Endothelial cell of umbilical vein (primary cell): ENCODE data around the gene LPIN1. TPM values are rescaled to one million over a fixed set of nuclear protein-coding genes. Genes with fewer than 3 reads are reported as not detected.

Source experiments
- BruUV-seq: library from RNA; stranded (reverse); fragments of 400-500 nt; replicated peaks from 2 replicates; lab custom pipeline; 2021; lab: Mats Ljungman, UMichigan
- CTCF ChIA-PET: fragments of 300-600, 350-600 bp; sonication (Branson Sonifier 250); formaldehyde crosslinking; loops from one replicate; lab custom pipeline; 2021; ENCODE audit warnings: antibody characterized with exemption, inconsistent platforms; lab: Charles Lee
- POLR2A ChIA-PET: fragments of 300-600, 350-600 bp; sonication (Branson Sonifier 250); formaldehyde crosslinking; loops from one replicate; lab custom pipeline; 2021; ENCODE audit warnings: antibody characterized with exemption, inconsistent platforms; lab: Charles Lee
- DNase-seq: peaks from one replicate; pipeline ENCODE4 v3.0.0-alpha.2; 2011; ENCODE audit warnings: low read depth, low spot score
- FAIRE-seq: peaks from 2 replicates; lab custom pipeline; 2011; peaks lifted over from hg19 to GRCh38; lab: Jason Lieb, UNC
- H2AFZ ChIP-seq: 2 replicates; pipeline ENCODE4 v1.6.0; 2012; ENCODE audit warnings: low read depth, low read length, control low read depth, inconsistent platforms
- H3K27ac ChIP-seq: 2 replicates; pipeline ENCODE4 v1.5.1; 2011; ENCODE audit warnings: low read depth, mild to moderate bottlenecking, control low read depth, low read length, moderate library complexity; ENCODE audit not compliant: insufficient read depth
- H3K27me3 ChIP-seq, 2 experiments: 2 replicates each; pipeline versions ENCODE4 v1.6.0 to v1.6.1; 2011; ENCODE audit warnings: low read length in 2 of 2, mixed read lengths in 1 of 2; ENCODE audit not compliant: control insufficient read depth in 2 of 2, insufficient read depth in 2 of 2
- H3K36me3 ChIP-seq, 2 experiments: 2 replicates in 1 of 2; 3 replicates in 1 of 2; pipeline ENCODE4 v1.5.1; 2011; ENCODE audit warnings: low read length in 2 of 2, mild to moderate bottlenecking in 1 of 2, moderate library complexity in 1 of 2; ENCODE audit not compliant: control insufficient read depth in 2 of 2, insufficient read depth in 2 of 2; ENCODE audit errors: extremely low read depth in 1 of 2
- H3K4me1 ChIP-seq: 3 replicates; pipeline ENCODE4 v1.5.1; 2011; ENCODE audit warnings: mild to moderate bottlenecking, low read length; ENCODE audit not compliant: control insufficient read depth, insufficient read depth; ENCODE audit errors: extremely low read depth
- H3K4me2 ChIP-seq: 2 replicates; pipeline ENCODE4 v1.6.1; 2011; ENCODE audit warnings: low read length, control low read depth, mixed read lengths; ENCODE audit not compliant: insufficient read depth
- H3K4me3 ChIP-seq, 3 experiments: fragments of 200-600 bp in 1 of 3; sonication (generic), shearing (Covaris generic) in 1 of 3; replicated peaks in 1 of 3; 2 replicates each; pipeline ENCODE4 v1.5.1; 2011 to 2016; ENCODE audit warnings: control low read depth in 3 of 3, low read length in 3 of 3, mild to moderate bottlenecking in 2 of 3, inconsistent platforms in 1 of 3, low read depth in 1 of 3, moderate library complexity in 1 of 3; ENCODE audit not compliant: insufficient read depth in 1 of 3
- H3K79me2 ChIP-seq: 2 replicates; pipeline ENCODE4 v1.6.0; 2012; ENCODE audit warnings: low read length, inconsistent platforms; ENCODE audit not compliant: control insufficient read depth, insufficient read depth
- H3K9ac ChIP-seq: replicated peaks from 2 replicates; pipeline ENCODE3; 2011; ENCODE audit warnings: low read length, control low read depth; ENCODE audit not compliant: insufficient read depth; ENCODE audit errors: extremely low read depth
- H3K9me1 ChIP-seq: replicated peaks from 3 replicates; pipeline ENCODE4 v1.6.0; 2011; ENCODE audit warnings: mild to moderate bottlenecking, low read length; ENCODE audit not compliant: control insufficient read depth, insufficient read depth; ENCODE audit errors: extremely low read depth
- H3K9me3 ChIP-seq: replicated peaks from 2 replicates; pipeline ENCODE4 v1.5.1; 2012; ENCODE audit warnings: low read length, inconsistent platforms; ENCODE audit not compliant: control insufficient read depth, insufficient read depth
- H4K20me1 ChIP-seq: replicated peaks from 2 replicates; pipeline ENCODE3; 2011; ENCODE audit warnings: mild to moderate bottlenecking, low read length; ENCODE audit not compliant: control insufficient read depth, insufficient read depth; ENCODE audit errors: extremely low read depth
- CTCF ChIP-seq, 2 donors: IDR thresholded peaks; 1 replicate in 1 of 2; 2 replicates in 1 of 2; pipeline ENCODE4 v1.5.1; 2011; ENCODE audit warnings: low read length in 2 of 2, mild to moderate bottlenecking in 2 of 2, moderate library complexity in 2 of 2, control low read depth in 1 of 2, inconsistent platforms in 1 of 2, low read depth in 1 of 2; ENCODE audit not compliant: insufficient read depth in 1 of 2; ENCODE audit errors: extremely low read depth in 1 of 2
- EZH2 ChIP-seq: IDR thresholded peaks from 2 replicates; pipeline ENCODE4 v1.6.1; 2012; ENCODE audit warnings: borderline replicate concordance, low read depth, mild to moderate bottlenecking, moderate library complexity, low read length, inconsistent platforms; ENCODE audit not compliant: severe bottlenecking
- FOS ChIP-seq: IDR thresholded peaks from 2 replicates; pipeline ENCODE4 v1.6.1; 2011; ENCODE audit warnings: mild to moderate bottlenecking, low read length, moderate library complexity, borderline replicate concordance; ENCODE audit not compliant: insufficient read depth
- GATA2 ChIP-seq: IDR thresholded peaks from 2 replicates; pipeline ENCODE4 v1.7.0; 2011; ENCODE audit warnings: low read depth, mild to moderate bottlenecking, moderate library complexity, mixed read lengths, low read length; ENCODE audit not compliant: insufficient read length, insufficient read depth
- JUN ChIP-seq: IDR thresholded peaks from 2 replicates; pipeline ENCODE4 v1.6.1; 2011; ENCODE audit warnings: borderline replicate concordance, low read depth; ENCODE audit not compliant: insufficient read length, insufficient read depth
- MAX ChIP-seq: IDR thresholded peaks from 2 replicates; pipeline ENCODE4 v1.6.1; 2011; ENCODE audit not compliant: insufficient read depth, insufficient read length
- MYC ChIP-seq: IDR thresholded peaks from one replicate; pipeline ENCODE4 v1.6.1; 2011; ENCODE audit warnings: mild to moderate bottlenecking, low read depth, low read length
- POLR2A ChIP-seq: IDR thresholded peaks from 2 replicates; pipeline ENCODE4 v1.6.1; 2012; ENCODE audit warnings: low read depth, mild to moderate bottlenecking, control low read depth, low read length
- POLR2AphosphoS5 ChIP-seq: IDR thresholded peaks from 2 replicates; pipeline ENCODE4 v1.6.1; 2012; ENCODE audit warnings: low read depth, mild to moderate bottlenecking, control low read depth, low read length, moderate library complexity; ENCODE audit not compliant: insufficient read depth
- dilution Hi-C: fragments of 300-500 bp; cut with MboI; formaldehyde crosslinking; loops from one replicate; pipeline ENCODE4 v1.15.0; 2019; ENCODE audit warnings: low sequenced_read_pairs; ENCODE audit not compliant: extremely low pct_ligation_motif_present
- intact Hi-C: fragments of 100-400 bp; cut with micrococcal nuclease; formaldehyde crosslinking; loops from one replicate; pipeline ENCODE4 v1.10.0; 2022
- polyA plus RNA-seq, 4 experiments: library from polyadenylated mRNA; depleted of rRNA in 3 of 4; stranded (reverse) in 3 of 4; unstranded in 1 of 4; fragments of >200 nt; gene quantifications; 2 replicates each; pipeline versions ENCODE4 v1.2.1 to v1.2.3, GENCODE V29; 2011 to 2012; ENCODE audit warnings: missing spikeins in 1 of 4
- total RNA-seq: library from RNA; stranded (reverse); gene quantifications from 2 replicates; pipeline ENCODE4 v1.2.3, GENCODE V29; 2021

Gene LPIN1
- total and polyA plus RNA-seq, 2 donors (not counting 3 experiments of a cell fraction or from before 2014, with no cell fraction given), result 26.6 to 80.4 TPM

- dilution Hi-C loops, result no loop called here
- DNase-seq (no peak), FAIRE-seq (no peak)
- H3K36me3 ChIP-seq, result peaks cover 16 to 23% of the 10 kb centered on the region in 2 experiments
- POLR2A ChIA-PET, result no interaction called here
- no peak overlapping the region for H3K4me3 ChIP-seq
- no peak overlapping the region for H3K4me2 ChIP-seq
- no peaks in the 10 kb centered on the region for H3K4me1 ChIP-seq
- H3K27me3 ChIP-seq, result no peaks in the 10 kb centered on the region
- intact Hi-C loops, result no loop called here
- no peaks in the 10 kb centered on the region for H3K79me2 ChIP-seq
- no peak overlapping the region for H2AFZ ChIP-seq
- CTCF ChIA-PET, result interaction anchor here (1.2 kb wide), 1 partner anchor 1121 kb away, joined by 3 read pairs; no protein-coding TSS in a partner anchor
- H3K9ac ChIP-seq, result no peak overlapping the region
- no TSS peak for BruUV-seq
- H4K20me1 ChIP-seq, result no peaks in the 10 kb centered on the region
- no peaks in the 10 kb centered on the region for H3K9me3 ChIP-seq
- TF ChIP-seq POLR2A, result no peak
- no peak for TF ChIP-seq CTCF (IDR thresholded peaks at IDR 0.05; ENCODE audit: extremely low read depth in 1 of 2, insufficient read depth in 1 of 2, low read depth in 1 of 2, low read length in 2 of 2)
- TF ChIP-seq FOS, result no peak
- TF ChIP-seq MAX, result no peak
- no peak for TF ChIP-seq JUN
- TF ChIP-seq EZH2, result no peak
- no peak for TF ChIP-seq GATA2
- no peak for TF ChIP-seq POLR2AphosphoS5
- no peak for TF ChIP-seq MYC
- H3K27ac ChIP-seq, result no peak overlapping the region
- no peaks in the 10 kb centered on the region for H3K9me1 ChIP-seq
These were observed 63.3 kb downstream of the LPIN1 start for GRCh38 chr2:11809586-11810236.
